Measurements from ENCODE around the gene FLYWCH2.

- no peak for TF ChIP-seq SAFB2 (IDR thresholded peaks at IDR 0.05; ENCODE audit: borderline replicate concordance, low read depth, low read length, severe bottlenecking)
- no peak for TF ChIP-seq ELK1 (CRISPR knock-in tag; IDR thresholded peaks at IDR 0.05)
- no peak for TF ChIP-seq MAFF (IDR thresholded peaks at IDR 0.05; ENCODE audit: low read length)
- no peak for TF ChIP-seq TAF1 (IDR thresholded peaks at IDR 0.05; ENCODE audit: control insufficient read depth, extremely low read depth, insufficient read depth, low read length, severe bottlenecking)
- TF ChIP-seq ATF3 (IDR thresholded peaks at IDR 0.05), result no peak
- no peak for TF ChIP-seq ATF3 (CRISPR knock-in tag; conservative IDR thresholded peaks at IDR 0.05)
These were observed 46.7 kb downstream of the FLYWCH2 start for GRCh38 chr16:2929693-2930092.
